Heart left ventricle (tissue), 16 donors: ENCODE data around the gene TMEM229B. TPM values are rescaled to one million over a fixed set of nuclear protein-coding genes. Genes with fewer than 3 reads are reported as not detected.
A peak's percentile ranks its signal among the peaks of the same experiment; 100 is the strongest.

ENCODE experiments used
- ATAC-seq, 4 donors: fragments of 200-7000 bp; cut with Tn5 transposase; one replicate each; pipeline ENCODE4 v1.9.1; 2020 to 2022; ENCODE audit warnings: moderate library complexity in 4 of 4, mild to moderate bottlenecking in 3 of 4, moderate number of reproducible peaks in 1 of 4
- DNase-seq, 5 donors: peaks; one replicate each; pipeline ENCODE4 v3.0.0-alpha.2; 2020
- H3K27ac ChIP-seq, 12 donors: fragments of 200-600 bp; sonication (generic) in 4 of 12; one replicate each; pipeline versions ENCODE4 v1.5.0 to v1.8.0; 2016 to 2022; ENCODE audit warnings: mild to moderate bottlenecking in 2 of 12
- H3K27me3 ChIP-seq, 9 donors: fragments of 200-600 bp; sonication (generic) in 2 of 9; one replicate each; pipeline versions ENCODE4 v1.5.1 to v1.8.0; 2016 to 2022; ENCODE audit warnings: mild to moderate bottlenecking in 3 of 9
- H3K36me3 ChIP-seq, 9 donors: fragments of 200-600 bp; sonication (generic) in 2 of 9; one replicate each; pipeline versions ENCODE4 v1.5.0 to v1.8.0; 2018 to 2022; ENCODE audit warnings: mild to moderate bottlenecking in 2 of 9
- H3K4me1 ChIP-seq, 12 donors: fragments of 200-600 bp; sonication (generic) in 4 of 12; one replicate each; pipeline versions ENCODE4 v1.5.0 to v1.8.0; 2016 to 2022; ENCODE audit warnings: mild to moderate bottlenecking in 3 of 12
- H3K4me3 ChIP-seq, 12 donors: fragments of 200-600 bp; sonication (generic) in 4 of 12; one replicate each; pipeline versions ENCODE4 v1.5.0 to v1.8.0; 2017 to 2022; ENCODE audit warnings: mild to moderate bottlenecking in 9 of 12, moderate library complexity in 4 of 12
- H3K9me3 ChIP-seq, 12 donors: fragments of 200-600 bp; sonication (generic) in 4 of 12; one replicate each; pipeline versions ENCODE4 v1.5.0 to v1.8.0; 2016 to 2022; ENCODE audit warnings: mild to moderate bottlenecking in 1 of 12
- POLR2A ChIP-seq, 2 donors: fragments of 450-650 bp; IDR thresholded peaks; one replicate each; pipeline ENCODE4 v1.6.1; 2017; ENCODE audit warnings: antibody characterized with exemption in 2 of 2, mild to moderate bottlenecking in 2 of 2, moderate library complexity in 2 of 2
- WGBS, 4 donors: extraction: QIAGEN DNeasy Blood & Tissue Kit in 2 of 4; methylation state at CpG; one replicate each; pipeline versions ENCODE4 v1.1.5 to v1.1.7; 2013 to 2018; 5-methylcytosine and 5-hydroxymethylcytosine counted together
- intact Hi-C, 10 donors: fragments of 100-400 bp; cut with DNase I; formaldehyde crosslinking; loops; one replicate each; pipeline versions ENCODE4 v1.11.1 to v1.14.2; 2022
- polyA plus RNA-seq, 2 donors: library from polyadenylated mRNA; stranded (reverse); fragments of 200-250 nt; gene quantifications; one replicate each; pipeline ENCODE4 v1.2.3, GENCODE V29; 2013
- total RNA-seq, 9 donors: library from RNA; depleted of rRNA in 2 of 9; stranded (reverse); fragments of >200 nt in 2 of 9; fragmentation: NEBNext Ultra II Directional in 3 of 9; extraction: Animal tissue kit (Norgen Biotek cat#: 25700) in 3 of 9; gene quantifications; one replicate each; pipeline versions ENCODE4 v1.1.0 to v1.2.4, GENCODE V29; 2016 to 2023
- TF ChIP-seq, protein P1 (sequence below), 12 donors: fragments of 200-600 bp; sonication (generic) in 4 of 12; IDR thresholded peaks; one replicate each; pipeline versions ENCODE4 v1.5.0 to v1.8.0; 2018 to 2022; ENCODE audit warnings: antibody characterized with exemption in 12 of 12, mild to moderate bottlenecking in 5 of 12
- donor health status: ischemic (EF 13 %, LVEDD 7.1; RV severe dilation, severe dysfunction).
- donor health status: healthy with polysubstance abuse.
- donor health status: DM: no; HTN: yes; CAD: no.
- donor health status: DM: no; HTN: no; CAD: no.
- donor health status: ischemic (EF 25% LVEDD 6.9; RV normal size, moderate dysfunction).
- donor health status: ischemic (EF 25% LVEDD 5.7; RV mildly dilated, moderate dysfunction).
- donor health status: healthy.
- donor health status: DM: yes; HTN: yes; CAD: no.
- donor health status: ischemic (EF 35%, LVEDD 5.7; RV mildly dilated, moderate dysfunction).
- donor health status: nonischemic (EF 11% LVEDD 7.7; RV severe dilation, severe dysfunction).
- donor health status: DM: yes; HTN: yes; CAD: no.
- donor health status: PGD.
- donor health status: ischemic (EF 29% LVEDD 5.4; RV normal size, mild dysfunction).
- donor health status: nonischemic (EF 23%, LVEDD 6.1; RV moderate dilation, normal function).

Gene TMEM229B
- total and polyA plus RNA-seq, 11 donors, result 0.69 to 6.5 (median 1.7) TPM

DNA sequence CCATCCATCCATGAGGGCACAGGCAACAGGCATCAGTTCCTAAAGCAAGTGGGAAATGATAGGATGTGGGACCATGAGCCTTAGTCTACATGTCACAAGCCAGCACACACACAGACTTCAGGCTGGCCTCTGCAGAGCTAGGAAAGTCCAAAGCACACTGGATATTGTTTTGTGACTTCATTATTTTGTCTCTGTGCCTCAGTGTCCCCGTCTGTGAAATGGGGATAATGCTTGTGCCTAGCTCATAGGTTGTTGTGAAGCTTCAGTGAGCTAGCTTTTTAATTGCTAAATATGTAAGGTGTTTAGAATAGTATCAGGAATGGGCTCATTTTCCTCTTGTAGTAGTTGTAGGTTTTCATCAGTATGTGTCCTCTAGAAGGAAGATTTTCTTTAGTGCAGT lies 49.6 kb downstream of the TMEM229B start:
- 79 to 84% (median 82%) methylated on average over 1 of the region's 1 CpG for WGBS, 4 donors
- Histone ChIP-seq H3K4me3 (no peak overlapping the region), H3K27me3 (peaks cover 0 to 8% (median 0%) of the 10 kb centered on the region in 9 donors), H3K4me1 (peaks cover 0 to 11% (median 1%) of the 10 kb centered on the region in 12 donors), H3K27ac (no peak overlapping the region), H3K9me3 (no peaks in the 10 kb centered on the region), H3K36me3 (no peaks in the 10 kb centered on the region)
- no peak for ATAC-seq
- no peak for DNase-seq
- intact Hi-C loops, result no loop called here
- TF ChIP-seq, protein P1, sequence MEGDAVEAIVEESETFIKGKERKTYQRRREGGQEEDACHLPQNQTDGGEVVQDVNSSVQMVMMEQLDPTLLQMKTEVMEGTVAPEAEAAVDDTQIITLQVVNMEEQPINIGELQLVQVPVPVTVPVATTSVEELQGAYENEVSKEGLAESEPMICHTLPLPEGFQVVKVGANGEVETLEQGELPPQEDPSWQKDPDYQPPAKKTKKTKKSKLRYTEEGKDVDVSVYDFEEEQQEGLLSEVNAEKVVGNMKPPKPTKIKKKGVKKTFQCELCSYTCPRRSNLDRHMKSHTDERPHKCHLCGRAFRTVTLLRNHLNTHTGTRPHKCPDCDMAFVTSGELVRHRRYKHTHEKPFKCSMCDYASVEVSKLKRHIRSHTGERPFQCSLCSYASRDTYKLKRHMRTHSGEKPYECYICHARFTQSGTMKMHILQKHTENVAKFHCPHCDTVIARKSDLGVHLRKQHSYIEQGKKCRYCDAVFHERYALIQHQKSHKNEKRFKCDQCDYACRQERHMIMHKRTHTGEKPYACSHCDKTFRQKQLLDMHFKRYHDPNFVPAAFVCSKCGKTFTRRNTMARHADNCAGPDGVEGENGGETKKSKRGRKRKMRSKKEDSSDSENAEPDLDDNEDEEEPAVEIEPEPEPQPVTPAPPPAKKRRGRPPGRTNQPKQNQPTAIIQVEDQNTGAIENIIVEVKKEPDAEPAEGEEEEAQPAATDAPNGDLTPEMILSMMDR (IDR thresholded peaks at IDR 0.05), result no peak
- TF ChIP-seq POLR2A (IDR thresholded peaks at IDR 0.05), result no peak

- Histone ChIP-seq H3K9me3 (no peaks in the 10 kb centered on the region), H3K4me1 (peaks cover 0 to 3% (median 0%) of the 10 kb centered on the region in 12 donors), H3K4me3 (no peak overlapping the region), H3K27me3 (peaks cover 0 to 8% (median 0%) of the 10 kb centered on the region in 9 donors), H3K36me3 (no peaks in the 10 kb centered on the region), H3K27ac (no peak overlapping the region)
- intact Hi-C loops, result no loop called here
- TF ChIP-seq, protein P1 (IDR thresholded peaks at IDR 0.05), result no peak
- TF ChIP-seq POLR2A (IDR thresholded peaks at IDR 0.05), result no peak
- DNase-seq (no peak), ATAC-seq (no peak)
- 83 to 89% (median 87%) methylated on average over 10 of the region's 10 CpGs for WGBS, 4 donors
Measured at GRCh38 chr14:67436006-67436866, 52.3 kb downstream of the TMEM229B start.

DNA sequence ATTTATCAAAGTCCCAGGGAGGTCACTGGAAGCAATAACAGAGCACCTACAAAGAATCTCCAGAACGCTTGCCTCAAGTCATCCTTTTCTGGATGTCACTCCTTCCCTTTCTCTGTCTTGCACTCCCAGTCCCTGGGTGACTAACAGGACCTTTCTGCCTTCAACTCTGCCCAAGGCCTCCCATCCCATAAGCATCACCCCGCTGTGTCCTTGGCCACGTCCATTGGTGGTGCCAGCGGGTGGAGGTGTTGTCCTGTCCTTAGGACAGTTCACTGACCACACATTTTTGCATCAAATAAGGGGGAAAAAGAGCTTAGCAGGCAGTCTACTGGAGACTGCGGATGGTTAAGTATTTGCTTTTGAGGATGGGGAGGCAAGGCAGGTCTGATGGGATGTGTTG lies 52.9 kb downstream of the TMEM229B start:
- H3K27ac ChIP-seq, result no peak overlapping the region
- ATAC-seq (no peak), DNase-seq (no peak)
- 89 to 90% (median 89%) methylated on average over 5 of the region's 5 CpGs for WGBS, 4 donors
- no peaks in the 10 kb centered on the region for H3K36me3 ChIP-seq
- intact Hi-C loops, result no loop called here
- no peaks in the 10 kb centered on the region for H3K9me3 ChIP-seq
- no peak overlapping the region for H3K4me3 ChIP-seq
- TF ChIP-seq, protein P1 (IDR thresholded peaks at IDR 0.05), result no peak
- TF ChIP-seq POLR2A (IDR thresholded peaks at IDR 0.05), result no peak
- peaks cover 0 to 3% (median 0%) of the 10 kb centered on the region in 12 donors for H3K4me1 ChIP-seq
- peaks cover 0 to 8% (median 0%) of the 10 kb centered on the region in 9 donors for H3K27me3 ChIP-seq

- H3K4me3 ChIP-seq, result no peak overlapping the region
- no peaks in the 10 kb centered on the region for H3K36me3 ChIP-seq
- ATAC-seq, result no peak
- H3K27me3 ChIP-seq, result peaks cover 0 to 8% (median 0%) of the 10 kb centered on the region in 9 donors
- peaks cover 0 to 7% (median 3%) of the 10 kb centered on the region in 12 donors for H3K4me1 ChIP-seq
- TF ChIP-seq, protein P1 (IDR thresholded peaks at IDR 0.05), result no peak
- TF ChIP-seq POLR2A (IDR thresholded peaks at IDR 0.05), result no peak
- intact Hi-C loops, result no loop called here
- WGBS, 4 donors, result 54 to 59% (median 54%) methylated on average over 7 of the region's 7 CpGs
- H3K9me3 ChIP-seq, result no peaks in the 10 kb centered on the region
- H3K27ac ChIP-seq, result peak overlapping the region in 1 of 12 donors; percentile 47
- no peak for DNase-seq
Measured at GRCh38 chr14:67432050-67432564, 56.4 kb downstream of the TMEM229B start.
